ENCODE data around the gene ENOX1.
"Not testable (repeated sequence)": the region's sequence is repeated elsewhere in the genome, so short reads cannot be mapped to it uniquely, and the experiment has no call there.

Gene ENOX1

GRCh38 chr13:43432958-43433357, 353.8 kb downstream of the ENOX1 start:
- no peak for DNase-seq (ENCODE audit: low read depth)

DNA sequence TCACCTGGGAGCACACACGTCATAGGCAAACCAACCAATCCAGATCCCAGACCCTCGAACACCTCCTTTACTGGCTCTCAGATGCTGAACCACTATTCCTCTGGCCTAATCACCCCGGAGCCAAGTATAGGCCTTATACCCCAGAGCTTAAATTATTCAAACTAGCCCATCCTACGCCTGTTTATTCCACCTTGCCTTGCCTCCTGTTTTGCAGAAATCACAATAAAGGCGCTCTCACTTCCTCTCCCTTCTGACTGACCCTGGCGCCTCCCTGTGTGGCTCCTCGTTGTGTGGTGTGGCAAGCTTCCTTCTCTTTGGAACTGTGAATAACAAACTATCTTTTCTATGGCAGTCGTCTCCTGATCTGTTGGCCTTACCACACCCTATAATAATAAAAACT, 354.9 kb downstream of the ENOX1 start:
- no peak for DNase-seq (ENCODE audit: low read depth)

- no peak for DNase-seq (ENCODE audit: low read depth)
Measured at GRCh38 chr13:43431290-43431716, 355.5 kb downstream of the ENOX1 start.

- no peak for DNase-seq (ENCODE audit: low read depth)
Measured at GRCh38 chr13:43428545-43429296, 358.1 kb downstream of the ENOX1 start.

DNA sequence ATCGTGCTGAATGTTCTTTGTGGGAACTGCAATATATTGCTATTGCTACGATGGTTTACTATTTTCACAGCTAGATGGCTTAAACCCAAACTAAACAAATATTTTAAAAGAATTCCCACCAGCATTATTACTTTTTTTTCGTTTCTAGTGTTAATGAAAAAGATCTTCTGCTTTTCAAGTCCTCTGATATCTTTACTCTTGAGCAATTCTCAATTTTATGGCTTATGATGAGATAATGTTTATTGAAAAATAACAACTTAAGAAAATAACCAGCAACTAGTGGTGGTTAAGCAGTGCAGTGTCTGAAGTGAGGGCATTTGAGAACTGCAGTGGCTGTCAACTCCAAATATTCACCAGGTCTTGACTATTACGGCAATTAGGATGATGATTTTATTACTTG, 360.4 kb downstream of the ENOX1 start:
- DNase-seq (ENCODE audit: low read depth), result no peak

DNA sequence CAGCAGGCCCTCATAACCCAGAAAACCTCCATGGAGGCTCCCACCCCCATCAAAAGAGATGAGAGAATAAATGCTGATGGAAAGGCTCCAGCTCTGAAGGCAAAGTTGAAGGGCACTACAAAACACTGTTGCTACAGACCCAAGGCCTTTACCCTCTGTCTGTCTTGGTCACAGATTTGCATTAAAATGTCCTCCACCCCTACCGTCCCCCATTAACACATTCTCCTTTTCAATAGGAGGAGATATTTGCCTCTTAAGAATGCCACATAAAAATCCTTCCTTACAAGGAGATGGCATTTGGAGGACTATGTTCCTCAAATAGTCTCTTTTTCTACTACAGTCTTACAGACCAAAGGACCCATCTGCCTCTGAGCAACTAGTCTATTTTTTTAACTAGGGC, 361.5 kb downstream of the ENOX1 start:
- no peak for DNase-seq (ENCODE audit: low read depth)

DNA sequence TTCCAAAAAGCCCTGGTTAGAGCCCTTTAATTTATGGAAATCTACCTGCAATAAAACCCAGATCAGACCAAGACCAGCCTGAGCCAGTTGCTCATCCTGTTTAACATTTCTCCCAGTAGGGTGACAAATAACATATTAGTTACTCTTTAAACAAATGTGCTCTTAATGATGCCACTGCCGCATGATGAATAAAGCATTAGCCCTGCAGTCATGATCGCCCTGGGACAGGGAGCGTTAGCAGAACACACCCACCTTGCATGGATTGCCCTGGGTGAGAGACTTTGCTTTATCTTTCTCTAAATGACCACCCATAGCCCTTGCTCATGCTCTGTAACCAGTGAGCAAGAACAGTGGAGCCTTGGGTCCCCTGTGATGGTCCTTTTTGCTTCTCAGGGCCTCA, 362.4 kb downstream of the ENOX1 start:
- no peak for DNase-seq (ENCODE audit: low read depth)

DNA sequence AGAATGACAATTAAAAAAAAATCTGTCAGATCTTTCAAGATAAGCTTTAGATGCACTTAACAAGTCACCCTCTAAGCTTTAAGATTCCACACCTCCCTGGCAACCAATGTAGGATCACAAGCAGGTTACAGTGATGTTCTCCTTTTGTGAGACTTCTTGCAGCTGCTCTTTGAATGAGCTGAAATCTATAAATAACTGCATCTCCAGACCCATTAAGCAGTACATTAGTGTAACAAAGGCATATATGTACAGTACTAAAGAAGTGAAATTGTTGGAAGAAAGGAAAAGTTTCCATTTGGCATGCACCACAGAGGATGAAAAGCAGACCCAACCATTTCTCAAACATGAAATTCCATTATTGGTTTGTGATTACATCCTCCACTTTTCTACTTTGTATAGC, 364.7 kb downstream of the ENOX1 start:
- no peak for DNase-seq (ENCODE audit: low read depth)

- not testable (repeated sequence) for DNase-seq (ENCODE audit: low read depth)
Measured at GRCh38 chr13:43416842-43417241, 369.9 kb downstream of the ENOX1 start.

GRCh38 chr13:43416408-43416807, 370.4 kb downstream of the ENOX1 start:
- DNase-seq (ENCODE audit: low read depth), result not testable (repeated sequence)

- not testable (repeated sequence) for DNase-seq (ENCODE audit: low read depth)
Measured at GRCh38 chr13:43415903-43416391, 370.8 kb downstream of the ENOX1 start.

DNA sequence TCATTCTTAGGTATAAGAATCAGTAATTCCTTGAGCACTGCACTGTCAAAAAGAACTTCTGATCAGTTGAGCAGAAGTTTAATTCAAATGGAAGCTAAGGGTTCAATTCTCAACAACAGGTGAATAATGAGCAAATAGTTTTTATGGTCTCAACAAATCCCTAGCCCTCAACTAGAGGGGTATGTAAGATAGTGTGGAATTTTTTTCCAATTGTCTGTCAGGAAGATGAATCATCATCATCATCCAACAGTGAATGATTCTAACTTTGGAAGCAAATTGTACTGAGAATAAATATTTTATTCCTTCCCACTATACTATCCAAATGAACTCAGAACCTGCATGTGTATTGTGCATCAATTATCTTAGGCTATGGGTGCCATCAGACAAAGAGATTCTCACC, 372.7 kb downstream of the ENOX1 start:
- DNase-seq (ENCODE audit: low read depth), result no peak

DNA sequence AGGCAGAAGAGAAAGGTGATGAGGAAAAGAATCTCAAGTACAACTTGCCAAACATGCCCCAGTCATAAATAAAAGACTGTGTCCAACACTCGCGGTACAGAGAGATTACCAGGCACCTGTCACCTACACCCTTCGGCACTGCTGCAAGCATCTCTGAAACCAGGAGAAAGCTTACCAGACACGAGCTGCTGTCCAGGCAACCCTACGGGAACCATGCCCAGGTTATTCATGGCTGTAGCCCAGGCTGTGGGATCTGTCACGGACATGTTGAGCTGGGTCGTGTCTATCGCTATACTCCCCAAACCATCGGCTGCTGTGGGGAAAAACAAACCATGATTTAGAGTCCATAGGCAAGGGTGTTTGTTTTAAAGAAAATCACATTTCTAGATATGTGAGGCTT, 375.0 kb downstream of the ENOX1 start:
- DNase-seq (ENCODE audit: low read depth), result no peak

GRCh38 chr13:43411211-43411610, 375.6 kb downstream of the ENOX1 start:
- DNase-seq (ENCODE audit: low read depth), result no peak

DNA sequence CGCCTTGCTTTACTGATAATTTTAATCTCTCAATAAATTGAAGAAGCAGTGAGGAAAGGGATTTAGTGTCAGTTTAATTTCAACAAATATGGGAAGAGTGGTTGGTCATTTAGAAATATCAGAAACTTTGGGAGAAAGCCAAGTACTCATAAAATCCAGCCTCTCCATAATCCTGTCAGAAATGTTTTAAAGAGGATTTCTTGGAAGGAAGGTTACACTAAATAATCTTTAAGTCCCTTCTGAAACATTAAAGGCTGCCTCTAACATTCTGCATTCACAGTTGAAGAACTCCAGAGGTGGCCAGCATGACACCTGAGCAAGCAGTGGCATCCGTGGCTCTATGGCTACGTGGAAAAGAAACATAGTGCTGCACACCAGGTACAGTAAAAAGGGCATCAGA, 378.5 kb downstream of the ENOX1 start:
- DNase-seq (ENCODE audit: low read depth), result no peak

GRCh38 chr13:43407023-43407581, 379.7 kb downstream of the ENOX1 start:
- no peak for DNase-seq (ENCODE audit: low read depth)

DNA sequence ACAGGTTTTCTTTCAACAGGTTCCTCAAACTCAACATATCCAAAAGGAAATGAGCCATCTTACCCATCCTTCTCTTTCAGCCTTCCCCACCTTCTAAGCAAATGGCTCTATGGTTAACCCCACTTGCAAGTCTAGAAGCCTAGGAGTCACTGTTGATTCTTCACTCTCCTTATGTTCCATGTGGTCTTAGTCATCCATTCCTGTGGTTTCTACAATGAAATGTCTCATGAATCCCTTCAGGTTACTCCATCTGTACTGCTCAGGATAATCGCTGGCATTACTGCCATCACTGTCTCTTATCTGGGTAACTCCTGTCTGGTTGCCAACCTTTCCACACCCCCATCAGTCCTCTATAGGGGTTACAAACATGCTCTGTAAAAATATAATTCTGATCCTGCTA, 381.3 kb downstream of the ENOX1 start:
- DNase-seq (ENCODE audit: low read depth), result peak; percentile 82

GRCh38 chr13:43402380-43402779, 384.4 kb downstream of the ENOX1 start:
- DNase-seq (ENCODE audit: low read depth), result no peak

DNA sequence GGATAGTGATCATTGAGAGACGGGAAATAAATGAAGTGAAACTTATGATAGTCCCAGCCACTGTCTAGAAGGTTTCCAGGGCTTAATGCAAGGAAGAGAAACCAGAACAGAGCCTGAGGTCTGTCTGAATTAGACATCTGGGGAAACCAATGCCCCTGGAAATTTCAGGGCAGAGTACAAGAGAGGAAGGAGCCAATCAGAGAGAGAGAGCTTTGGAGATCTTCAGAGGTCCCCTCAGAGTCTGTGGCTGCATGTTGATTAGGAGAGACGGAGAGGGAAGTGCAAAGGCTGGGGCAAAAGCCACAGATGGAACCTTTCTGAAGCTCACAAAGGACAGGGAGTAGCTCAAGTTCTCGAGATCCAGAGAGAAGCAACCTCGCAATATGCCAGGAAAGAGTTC, 385.4 kb downstream of the ENOX1 start:
- DNase-seq (ENCODE audit: low read depth), result no peak

GRCh38 chr13:43397111-43397510, 389.7 kb downstream of the ENOX1 start:
- DNase-seq (ENCODE audit: low read depth), result peak; percentile 49

GRCh38 chr13:43391036-43391435, 395.7 kb downstream of the ENOX1 start:
- no peak for DNase-seq (ENCODE audit: low read depth)

DNA sequence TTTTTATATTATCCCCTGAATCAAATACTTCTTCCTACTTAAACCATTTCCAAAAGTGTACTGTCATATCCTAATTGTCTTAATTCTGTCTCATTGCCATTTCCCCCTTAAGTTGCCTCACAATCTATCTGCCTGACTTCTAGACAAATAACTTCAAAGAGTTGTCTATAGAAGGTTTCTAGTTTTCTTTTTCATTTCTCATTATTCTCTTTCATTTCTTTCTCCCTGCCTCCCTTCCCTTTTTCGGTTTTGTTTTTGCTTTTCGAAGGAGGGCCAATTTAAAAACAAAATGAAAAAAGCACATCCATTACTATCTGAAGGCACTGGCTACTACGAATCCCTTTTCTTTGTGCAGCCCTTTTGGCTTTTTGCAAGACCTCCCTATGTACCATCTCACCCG, 396.2 kb downstream of the ENOX1 start:
- no peak for DNase-seq (ENCODE audit: low read depth)

DNA sequence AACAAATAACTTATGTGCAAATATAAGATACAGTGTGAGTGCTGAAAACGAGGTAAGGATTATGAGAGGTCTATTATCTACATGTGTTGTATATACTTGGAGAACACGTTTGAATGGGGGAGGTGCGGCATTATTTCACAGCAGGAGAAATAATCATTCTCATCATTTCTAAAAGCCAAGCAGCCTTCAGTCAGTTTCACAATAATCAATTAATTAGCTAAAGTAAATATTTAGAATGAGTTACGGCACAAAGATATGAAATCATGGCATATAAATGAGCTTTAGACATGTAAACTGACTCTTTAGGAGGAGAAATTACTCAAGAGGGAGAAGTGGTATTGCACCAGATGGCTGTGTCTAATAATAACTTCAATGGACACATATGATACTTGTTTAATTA, 396.8 kb downstream of the ENOX1 start:
- DNase-seq (ENCODE audit: low read depth), result peak; percentile 36

DNA sequence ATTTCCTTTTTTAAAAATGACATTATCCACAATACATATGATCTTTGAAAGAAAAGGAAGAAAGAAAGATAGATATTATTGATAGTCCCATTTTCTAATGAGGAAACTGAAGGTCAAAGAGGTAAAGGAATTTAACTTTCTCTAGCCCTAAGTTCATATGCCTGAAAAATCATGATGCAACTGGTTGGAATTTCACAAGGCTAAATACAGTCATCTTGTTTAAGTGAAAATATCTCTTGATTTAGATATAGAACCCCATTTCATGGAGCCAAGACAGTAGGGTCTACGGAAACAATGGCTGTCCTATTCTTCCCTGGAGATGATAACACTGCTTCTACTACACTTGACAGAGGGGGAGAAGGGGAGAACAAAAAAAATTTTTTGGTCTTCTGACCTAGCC, 397.2 kb downstream of the ENOX1 start:
- DNase-seq (ENCODE audit: low read depth), result peak; percentile 57
